CD14-positive monocyte (primary cell): ENCODE data around the gene SSTR3. TPM values are rescaled to one million over a fixed set of nuclear protein-coding genes. Genes with fewer than 3 reads are reported as not detected.

Source experiments
- DNase-seq, 3 donors: peaks; one replicate each; pipeline ENCODE4 v3.0.0-alpha.2; 2011 to 2022
- H2AFZ ChIP-seq: 2 replicates; pipeline ENCODE4 v1.6.0; 2012; ENCODE audit warnings: mild to moderate bottlenecking, low read depth, low read length, inconsistent platforms; ENCODE audit not compliant: insufficient read depth, poor library complexity, severe bottlenecking
- H3K27ac ChIP-seq, 2 donors: 1 replicate in 1 of 2; 2 replicates in 1 of 2; pipeline ENCODE4 v1.5.1; 2012 to 2013; ENCODE audit warnings: low read length in 2 of 2, control low read depth in 1 of 2, inconsistent platforms in 1 of 2, low read depth in 1 of 2, mild to moderate bottlenecking in 1 of 2
- H3K27me3 ChIP-seq, 2 donors: one replicate each; pipeline versions ENCODE4 v1.6.0 to v1.6.1; 2011 to 2013; ENCODE audit warnings: low read length in 2 of 2; ENCODE audit not compliant: control insufficient read depth in 2 of 2, insufficient read depth in 2 of 2
- H3K36me3 ChIP-seq, 2 donors: replicated peaks in 1 of 2; 1 replicate in 1 of 2; 2 replicates in 1 of 2; pipeline versions ENCODE4 v1.5.1 to v1.6.1; 2012 to 2013; ENCODE audit warnings: low read length in 2 of 2, control low read depth in 1 of 2, inconsistent platforms in 1 of 2, mild to moderate bottlenecking in 1 of 2; ENCODE audit not compliant: insufficient read depth in 2 of 2, control insufficient read depth in 1 of 2
- H3K4me1 ChIP-seq, 2 donors: 1 replicate in 1 of 2; 2 replicates in 1 of 2; pipeline versions ENCODE4 v1.5.1 to v1.6.1; 2012 to 2013; ENCODE audit warnings: low read length in 2 of 2, control low read depth in 1 of 2, inconsistent platforms in 1 of 2, mild to moderate bottlenecking in 1 of 2, moderate library complexity in 1 of 2; ENCODE audit not compliant: insufficient read depth in 2 of 2, control insufficient read depth in 1 of 2
- H3K4me2 ChIP-seq: replicated peaks from 2 replicates; pipeline ENCODE3; 2012; ENCODE audit warnings: low read length, moderate library complexity, mild to moderate bottlenecking; ENCODE audit not compliant: poor library complexity, severe bottlenecking; ENCODE audit errors: extremely low read depth
- H3K4me3 ChIP-seq, 3 experiments: fragments of 200-600 bp in 1 of 3; sonication (generic) in 1 of 3; replicated peaks in 1 of 3; 1 replicate in 2 of 3; 2 replicates in 1 of 3; pipeline ENCODE4 v1.5.1; 2011 to 2013; ENCODE audit warnings: low read length in 3 of 3, mild to moderate bottlenecking in 3 of 3, control low read depth in 2 of 3, low read depth in 2 of 3, inconsistent platforms in 1 of 3, moderate library complexity in 1 of 3
- H3K79me2 ChIP-seq: 2 replicates; pipeline ENCODE4 v1.6.0; 2012; ENCODE audit warnings: mild to moderate bottlenecking, control low read depth, inconsistent platforms, low read length, moderate library complexity; ENCODE audit not compliant: insufficient read depth
- H3K9ac ChIP-seq: 2 replicates; pipeline ENCODE4 v1.6.0; 2017; ENCODE audit warnings: low read length, mild to moderate bottlenecking; ENCODE audit not compliant: insufficient read depth, poor library complexity, severe bottlenecking
- H3K9me3 ChIP-seq, 2 donors: replicated peaks in 1 of 2; 1 replicate in 1 of 2; 2 replicates in 1 of 2; pipeline versions ENCODE4 v1.5.1 to v1.6.1; 2012 to 2013; ENCODE audit warnings: low read length in 2 of 2, control low read depth in 1 of 2; ENCODE audit not compliant: control insufficient read depth in 1 of 2, insufficient read depth in 1 of 2
- H4K20me1 ChIP-seq: 2 replicates; pipeline ENCODE4 v1.6.0; 2012; ENCODE audit warnings: mild to moderate bottlenecking, low read length, control low read depth, moderate library complexity; ENCODE audit not compliant: insufficient read depth
- H3K27ac Mint-ChIP-seq, 7 donors: one replicate each; pipeline ENCODE4 v1.8.0; 2020; ENCODE audit warnings: mild to moderate bottlenecking in 7 of 7, mixed read lengths in 7 of 7, moderate library complexity in 6 of 7, inconsistent platforms in 2 of 7
- H3K27me3 Mint-ChIP-seq, 3 donors: one replicate each; pipeline ENCODE4 v1.8.0; 2021 to 2022; ENCODE audit warnings: low read depth in 3 of 3, mild to moderate bottlenecking in 3 of 3, mixed read lengths in 3 of 3, moderate library complexity in 3 of 3, inconsistent platforms in 1 of 3
- H3K36me3 Mint-ChIP-seq, 2 donors: one replicate each; pipeline ENCODE4 v1.8.0; 2020; ENCODE audit warnings: mixed read lengths in 2 of 2, inconsistent platforms in 1 of 2, mild to moderate bottlenecking in 1 of 2
- H3K4me1 Mint-ChIP-seq: one replicate; pipeline ENCODE4 v1.8.0; 2020; ENCODE audit warnings: mild to moderate bottlenecking, mixed read lengths
- H3K4me3 Mint-ChIP-seq, 2 donors: one replicate each; pipeline ENCODE4 v1.8.0; 2020; ENCODE audit warnings: mild to moderate bottlenecking in 2 of 2, mixed read lengths in 2 of 2, moderate library complexity in 1 of 2
- H3K9me3 Mint-ChIP-seq, 7 donors: one replicate each; pipeline ENCODE4 v1.8.0; 2020 to 2022; ENCODE audit warnings: mixed read lengths in 7 of 7, mild to moderate bottlenecking in 6 of 7, moderate library complexity in 6 of 7, inconsistent platforms in 2 of 7
- CTCF ChIP-seq: fragments of 200-600 bp; IDR thresholded peaks from one replicate; pipeline ENCODE4 v1.8.0; 2022; ENCODE audit warnings: antibody characterized with exemption, mild to moderate bottlenecking
- WGBS: methylation state at CpG from one replicate; pipeline ENCODE4 v1.1.5; 2013; ENCODE audit warnings: missing lambda C conversion rate; ENCODE audit not compliant: insufficient coverage; 5-methylcytosine and 5-hydroxymethylcytosine counted together
- intact Hi-C, 2 donors: fragments of 100-400 bp; cut with micrococcal nuclease; formaldehyde crosslinking; loops; one replicate each; pipeline versions ENCODE4 v1.15.0 to v1.15.1; 2023
- polyA plus RNA-seq, 3 donors: library from polyadenylated mRNA; depleted of rRNA in 1 of 3; unstranded in 2 of 3; stranded (reverse) in 1 of 3; fragments of 300-500 nt in 2 of 3; fragments of >200 nt in 1 of 3; fragmentation: Illumina TruSeq in 2 of 3; gene quantifications; 1 replicate in 2 of 3; 2 replicates in 1 of 3; pipeline ENCODE4 v1.2.3, GENCODE V29; 2012 to 2021

Gene SSTR3
- polyA plus RNA-seq, 3 donors, result 0.04 TPM; not detected in 2

GRCh38 chr22:37205046-37205445 is 7.2 kb downstream of the SSTR3 start:
- Mint-ChIP-seq H3K36me3 (no peaks in the 10 kb centered on the region), H3K9me3 (peaks cover 0 to 3% (median 0%) of the 10 kb centered on the region in 7 donors), H3K4me3 (no peak overlapping the region), H3K27ac (peak overlapping the region in 1 of 7 donors; percentile 40), H3K4me1 (peaks cover 6% of the 10 kb centered on the region), H3K27me3 (peaks cover 0 to 3% (median 3%) of the 10 kb centered on the region in 3 donors)
- TF ChIP-seq CTCF, result no peak
- H4K20me1 ChIP-seq, result no peaks in the 10 kb centered on the region
- no peak overlapping the region for H2AFZ ChIP-seq
- H3K4me3 ChIP-seq, result no peak overlapping the region
- H3K79me2 ChIP-seq, result no peaks in the 10 kb centered on the region
- H3K4me2 ChIP-seq, result no peak overlapping the region
- peaks cover 5 to 8% of the 10 kb centered on the region in 2 donors for H3K4me1 ChIP-seq
- WGBS, result 66% methylated on average over 3 of the region's 5 CpGs
- no peak for DNase-seq
- H3K9me3 ChIP-seq, result no peaks in the 10 kb centered on the region
- intact Hi-C loops, result no loop called here
- H3K9ac ChIP-seq, result no peak overlapping the region
- H3K36me3 ChIP-seq, result no peaks in the 10 kb centered on the region
- H3K27ac ChIP-seq, result no peak overlapping the region
- no peaks in the 10 kb centered on the region for H3K27me3 ChIP-seq

GRCh38 chr22:37204045-37204655 is 8.1 kb downstream of the SSTR3 start:
- H3K27me3 Mint-ChIP-seq, result peaks cover 0 to 3% (median 3%) of the 10 kb centered on the region in 3 donors
- Histone ChIP-seq H3K36me3 (no peaks in the 10 kb centered on the region), H4K20me1 (no peaks in the 10 kb centered on the region), H3K4me3 (no peak overlapping the region), H3K9me3 (no peaks in the 10 kb centered on the region), H3K27me3 (no peaks in the 10 kb centered on the region), H3K79me2 (no peaks in the 10 kb centered on the region), H3K4me1 (peaks cover 11 to 17% of the 10 kb centered on the region in 2 donors), H3K9ac (no peak overlapping the region), H3K27ac (no peak overlapping the region), H3K4me2 (no peak overlapping the region), H2AFZ (no peak overlapping the region)
- no peak for DNase-seq
- H3K36me3 Mint-ChIP-seq, result no peaks in the 10 kb centered on the region
- 74% methylated on average over 5 of the region's 5 CpGs for WGBS
- peaks cover 11% of the 10 kb centered on the region for H3K4me1 Mint-ChIP-seq
- no peak overlapping the region for H3K27ac Mint-ChIP-seq
- intact Hi-C loops, result no loop called here
- TF ChIP-seq CTCF, result no peak
- H3K9me3 Mint-ChIP-seq, result peaks cover 0 to 3% (median 0%) of the 10 kb centered on the region in 7 donors
- H3K4me3 Mint-ChIP-seq, result no peak overlapping the region
